Testis (tissue), 5 donors: ENCODE results near the gene CAPG. TPM values are rescaled to one million over a fixed set of nuclear protein-coding genes. Genes with fewer than 3 reads are reported as not detected.
A peak's percentile ranks its signal among the peaks of the same experiment; 100 is the strongest.

Source experiments
- DNase-seq: peaks from one replicate; pipeline ENCODE4 v3.0.0-alpha.2; 2019
- H3K27ac ChIP-seq, 2 donors: fragments of 200-600 bp; sonication (generic); one replicate each; pipeline ENCODE4 v1.5.1; 2019
- H3K27me3 ChIP-seq: fragments of 200-600 bp; sonication (generic); one replicate; pipeline ENCODE4 v1.5.1; 2019
- H3K36me3 ChIP-seq: fragments of 200-600 bp; sonication (generic); one replicate; pipeline ENCODE4 v1.5.1; 2017; ENCODE audit warnings: low read depth; ENCODE audit errors: missing control alignments
- H3K4me1 ChIP-seq: fragments of 200-600 bp; sonication (generic); one replicate; pipeline ENCODE4 v1.5.1; 2019
- H3K4me3 ChIP-seq, 2 donors: fragments of 200-600 bp; sonication (generic); one replicate each; pipeline ENCODE4 v1.5.1; 2017 to 2019
- H3K9me3 ChIP-seq: fragments of 200-600 bp; sonication (generic); one replicate; pipeline ENCODE4 v1.5.1; 2017
- CTCF ChIP-seq, 3 experiments: fragments of 450-650 bp in 2 of 3; fragments of 200-600 bp in 1 of 3; sonication (generic) in 1 of 3; IDR thresholded peaks; one replicate each; pipeline ENCODE4 v1.5.1; 2016 to 2019; ENCODE audit warnings: antibody characterized with exemption in 3 of 3, mild to moderate bottlenecking in 2 of 3, moderate library complexity in 1 of 3
- POLR2A ChIP-seq: fragments of 450-650 bp; IDR thresholded peaks from one replicate; pipeline ENCODE4 v1.6.1; 2017; ENCODE audit warnings: antibody characterized with exemption, mild to moderate bottlenecking, moderate library complexity
- WGBS, 2 donors: methylation state at CpG; one replicate each; pipeline ENCODE4 v1.1.5; 2018; 5-methylcytosine and 5-hydroxymethylcytosine counted together
- intact Hi-C: fragments of 100-400 bp; cut with DNase I; formaldehyde crosslinking; loops from one replicate; pipeline ENCODE4 v1.15.1; 2023; ENCODE audit warnings: low total_unique reads
- long read RNA-seq, 2 donors: transcript quantifications; one replicate each; lab custom pipeline, GENCODE V29; 2026
- polyA plus RNA-seq: library from polyadenylated mRNA; stranded (reverse); fragments of 350-450 nt; fragmentation: Illumina TruSeq; extraction: RNeasy Lipid Tissue Mini Kit (QIAGEN cat#74804); gene quantifications from one replicate; pipeline ENCODE4 v1.2.3, GENCODE V29; 2014; ENCODE audit warnings: low read depth, low replicate concordance; ENCODE audit not compliant: insufficient read depth
- total RNA-seq, 2 donors: library from RNA; depleted of rRNA; stranded (reverse); fragments of >200 nt; gene quantifications; one replicate each; pipeline ENCODE4 v1.2.3, GENCODE V29; 2016

CAPG gene
- total RNA-seq (10 to 100 TPM; 17.7 to 29.4 TPM), polyA plus RNA-seq (74.5 TPM)
- long read RNA-seq, donor 1, transcript CAPG-204 (10 exons, 1,151 nt) = major isoform, 10 of 11 reads
- long read RNA-seq, donor 1, partial matches to known transcripts = 0 of 11 reads
- long read RNA-seq, donor 1, other reads (novel, unspliced or antisense) = 0 of 11 reads
- long read RNA-seq, donor 2, transcript CAPG-204 (10 exons, 1,151 nt) = major isoform, 10 of 14 reads
- long read RNA-seq, donor 2, partial matches to known transcripts = 0 of 14 reads
- long read RNA-seq, donor 2, other reads (novel, unspliced or antisense) = 0 of 14 reads

GRCh38 chr2:85409845-85410583 is at the start of gene CAPG:
TSS of gene CAPG (minus strand) at chr2:85410366. CDS start at chr2:85402145, 8,221 bp downstream.
- Histone ChIP-seq H3K27me3 (no peaks in the 10 kb centered on the region), H3K4me1 (peaks cover 12% of the 10 kb centered on the region), H3K4me3 (peak within 1 kb of the TSS in 1 of 2 donors; percentile 17), H3K9me3 (no peaks in the 10 kb centered on the region), H3K27ac (no peak within 1 kb of the TSS), H3K36me3 (no peaks in the 10 kb centered on the region)
- peak; percentile 39 for DNase-seq
- intact Hi-C loops = no loop called here
- TF ChIP-seq POLR2A = no peak
- no peak for TF ChIP-seq CTCF (IDR thresholded peaks at IDR 0.05)
- WGBS, 2 donors = 71 to 77% methylated on average over 10 to 12 of the region's 12 CpGs

GRCh38 chr2:85459771-85460170 is 49.6 kb upstream of the CAPG start:
- intact Hi-C loops = no loop called here
- WGBS, 2 donors = 83 to 100% methylated on average over 1 of the region's 1 CpG

GRCh38 chr2:85458601-85459563 is 48.7 kb upstream of the CAPG start:
- no peaks in the 10 kb centered on the region for H3K9me3 ChIP-seq
- H3K4me1 ChIP-seq = no peaks in the 10 kb centered on the region
- no peaks in the 10 kb centered on the region for H3K27me3 ChIP-seq
- no peak for TF ChIP-seq CTCF (IDR thresholded peaks at IDR 0.05)
- TF ChIP-seq POLR2A = no peak
- intact Hi-C loops = no loop called here
- WGBS, 2 donors = 82 to 90% methylated on average over 12 of the region's 12 CpGs
- DNase-seq = no peak
- no peak overlapping the region for H3K27ac ChIP-seq
- no peaks in the 10 kb centered on the region for H3K36me3 ChIP-seq
- H3K4me3 ChIP-seq = no peak overlapping the region

More at GRCh38 chr2:85459771-85460170, 49.6 kb upstream of the CAPG start:
- no peaks in the 10 kb centered on the region for H3K9me3 ChIP-seq
- TF ChIP-seq POLR2A = no peak
- no peak overlapping the region for H3K27ac ChIP-seq
- no peaks in the 10 kb centered on the region for H3K36me3 ChIP-seq
- no peak overlapping the region for H3K4me3 ChIP-seq
- DNase-seq = no peak
- no peaks in the 10 kb centered on the region for H3K27me3 ChIP-seq
- H3K4me1 ChIP-seq = no peaks in the 10 kb centered on the region

GRCh38 chr2:85457877-85458316 is 47.7 kb upstream of the CAPG start:
- intact Hi-C loops = no loop called here
- Histone ChIP-seq H3K4me1 (no peaks in the 10 kb centered on the region), H3K4me3 (no peak overlapping the region), H3K27me3 (no peaks in the 10 kb centered on the region), H3K36me3 (no peaks in the 10 kb centered on the region), H3K9me3 (no peaks in the 10 kb centered on the region), H3K27ac (no peak overlapping the region)
- TF ChIP-seq CTCF (IDR thresholded peaks at IDR 0.05) = no peak
- no peak for TF ChIP-seq POLR2A
- WGBS, 2 donors = 87 to 90% methylated on average over 6 of the region's 6 CpGs
- no peak for DNase-seq
